HUES6 (cell line): Measurements from ENCODE around the gene DVL2.

Experiments used
- H3K27ac ChIP-seq: 2 replicates; pipeline ENCODE4 v1.7.0; 2013; ENCODE audit warnings: low read depth, mild to moderate bottlenecking, low read length, inconsistent platforms
- H3K27me3 ChIP-seq: 2 replicates; pipeline ENCODE4 v1.6.1; 2013; ENCODE audit warnings: low read length; ENCODE audit not compliant: control insufficient read depth, insufficient read depth
- H3K36me3 ChIP-seq: 2 replicates; pipeline ENCODE4 v1.6.1; 2013; ENCODE audit warnings: low read length; ENCODE audit not compliant: control insufficient read depth, insufficient read depth
- H3K4me1 ChIP-seq: 2 replicates; pipeline ENCODE4 v1.6.1; 2013; ENCODE audit warnings: low read length; ENCODE audit not compliant: control insufficient read depth, insufficient read depth
- H3K4me3 ChIP-seq: 2 replicates; pipeline ENCODE4 v1.5.1; 2013; ENCODE audit warnings: low read depth, low read length
- H3K9ac ChIP-seq: one replicate; pipeline ENCODE4 v1.6.1; 2013; ENCODE audit warnings: mild to moderate bottlenecking, low read length
- H3K9me3 ChIP-seq: 2 replicates; pipeline ENCODE4 v1.6.1; 2013; ENCODE audit warnings: low read depth, low read length; ENCODE audit not compliant: control insufficient read depth, insufficient read depth

Gene DVL2

GRCh38 chr17:7222972-7223292 is 11.4 kb downstream of the DVL2 start:
- Histone ChIP-seq H3K4me3 (no peak overlapping the region), H3K27me3 (no peaks in the 10 kb centered on the region), H3K9ac (no peak overlapping the region), H3K36me3 (peaks cover 71% of the 10 kb centered on the region), H3K27ac (no peak overlapping the region), H3K9me3 (no peaks in the 10 kb centered on the region), H3K4me1 (peaks cover 24% of the 10 kb centered on the region)

- Histone ChIP-seq H3K27ac (no peak overlapping the region), H3K9ac (no peak overlapping the region), H3K9me3 (no peaks in the 10 kb centered on the region), H3K4me1 (peaks cover 27% of the 10 kb centered on the region), H3K36me3 (peaks cover 65% of the 10 kb centered on the region), H3K27me3 (no peaks in the 10 kb centered on the region), H3K4me3 (no peak overlapping the region)
These were observed 12.0 kb downstream of the DVL2 start for GRCh38 chr17:7222093-7222971.

GRCh38 chr17:7221278-7222092 is 12.8 kb downstream of the DVL2 start:
- no peaks in the 10 kb centered on the region for H3K27me3 ChIP-seq
- no peak overlapping the region for H3K9ac ChIP-seq
- peaks cover 32% of the 10 kb centered on the region for H3K4me1 ChIP-seq
- peaks cover 56% of the 10 kb centered on the region for H3K36me3 ChIP-seq
- H3K9me3 ChIP-seq: no peaks in the 10 kb centered on the region
- no peak overlapping the region for H3K27ac ChIP-seq
- 0 out of 2 replicates have a peak overlapping the region, but pooled peaks have one; percentile 90 for H3K4me3 ChIP-seq

- Histone ChIP-seq H3K9me3 (no peaks in the 10 kb centered on the region), H3K27ac (peak overlapping the region; percentile 91), H3K9ac (peak overlapping the region; percentile 92), H3K4me1 (peaks cover 39% of the 10 kb centered on the region), H3K36me3 (peaks cover 49% of the 10 kb centered on the region), H3K4me3 (peak overlapping the region; percentile 90), H3K27me3 (no peaks in the 10 kb centered on the region)
These were observed 13.6 kb downstream of the DVL2 start for GRCh38 chr17:7220593-7221277.

GRCh38 chr17:7219812-7220592 is 14.3 kb downstream of the DVL2 start, which contains the start of the genes ACADVL and DLG4:
Gene ACADVL, plus strand, starts transcription at chr17:7219938. Its CDS starts 47 bp downstream, at chr17:7219985.
Gene DLG4, minus strand, starts transcription at chr17:7219836.
- peaks cover 44% of the 10 kb centered on the region for H3K4me1 ChIP-seq
- peaks cover 41% of the 10 kb centered on the region for H3K36me3 ChIP-seq
- H3K4me3 ChIP-seq: peak within 1 kb of the TSS; percentile 90
- peak within 1 kb of the TSS; percentile 92 for H3K9ac ChIP-seq
- H3K27me3 ChIP-seq: no peaks in the 10 kb centered on the region
- peak within 1 kb of the TSS; percentile 91 for H3K27ac ChIP-seq
- H3K9me3 ChIP-seq: no peaks in the 10 kb centered on the region

- peak overlapping the region; percentile 92 for H3K9ac ChIP-seq
- H3K27ac ChIP-seq: peak overlapping the region; percentile 91
- H3K9me3 ChIP-seq: no peaks in the 10 kb centered on the region
- peaks cover 35% of the 10 kb centered on the region for H3K36me3 ChIP-seq
- peaks cover 44% of the 10 kb centered on the region for H3K4me1 ChIP-seq
- peak overlapping the region; percentile 90 for H3K4me3 ChIP-seq
- no peaks in the 10 kb centered on the region for H3K27me3 ChIP-seq
These were observed 15.0 kb downstream of the DVL2 start for GRCh38 chr17:7219229-7219811.

GRCh38 chr17:7218758-7219157 is 15.6 kb downstream of the DVL2 start:
- Histone ChIP-seq H3K9ac (no peak overlapping the region), H3K27ac (no peak overlapping the region), H3K9me3 (no peaks in the 10 kb centered on the region), H3K4me3 (no peak overlapping the region), H3K36me3 (peaks cover 29% of the 10 kb centered on the region), H3K27me3 (no peaks in the 10 kb centered on the region), H3K4me1 (peaks cover 44% of the 10 kb centered on the region)

GRCh38 chr17:7218166-7218565 is 16.2 kb downstream of the DVL2 start:
- no peaks in the 10 kb centered on the region for H3K9me3 ChIP-seq
- H3K27me3 ChIP-seq: no peaks in the 10 kb centered on the region
- H3K4me1 ChIP-seq: peaks cover 47% of the 10 kb centered on the region
- H3K27ac ChIP-seq: no peak overlapping the region
- H3K4me3 ChIP-seq: peak overlapping the region; percentile 54
- H3K9ac ChIP-seq: no peak overlapping the region
- peaks cover 23% of the 10 kb centered on the region for H3K36me3 ChIP-seq

GRCh38 chr17:7217113-7217987 is 17.0 kb downstream of the DVL2 start:
- Histone ChIP-seq H3K9ac (peak overlapping the region; percentile 38), H3K36me3 (peaks cover 15% of the 10 kb centered on the region), H3K27me3 (no peaks in the 10 kb centered on the region), H3K4me3 (peak overlapping the region; percentile 54), H3K9me3 (no peaks in the 10 kb centered on the region), H3K27ac (no peak overlapping the region), H3K4me1 (peaks cover 48% of the 10 kb centered on the region)
